ENCODE results near the gene CD83. TPM values are rescaled to one million over a fixed set of nuclear protein-coding genes. Genes with fewer than 3 reads are reported as not detected.

Gene CD83
- total and polyA plus RNA-seq, 2 of the 4 experiments (the other 2 are of a cell fraction): 2.0 to 2.5 TPM

DNA sequence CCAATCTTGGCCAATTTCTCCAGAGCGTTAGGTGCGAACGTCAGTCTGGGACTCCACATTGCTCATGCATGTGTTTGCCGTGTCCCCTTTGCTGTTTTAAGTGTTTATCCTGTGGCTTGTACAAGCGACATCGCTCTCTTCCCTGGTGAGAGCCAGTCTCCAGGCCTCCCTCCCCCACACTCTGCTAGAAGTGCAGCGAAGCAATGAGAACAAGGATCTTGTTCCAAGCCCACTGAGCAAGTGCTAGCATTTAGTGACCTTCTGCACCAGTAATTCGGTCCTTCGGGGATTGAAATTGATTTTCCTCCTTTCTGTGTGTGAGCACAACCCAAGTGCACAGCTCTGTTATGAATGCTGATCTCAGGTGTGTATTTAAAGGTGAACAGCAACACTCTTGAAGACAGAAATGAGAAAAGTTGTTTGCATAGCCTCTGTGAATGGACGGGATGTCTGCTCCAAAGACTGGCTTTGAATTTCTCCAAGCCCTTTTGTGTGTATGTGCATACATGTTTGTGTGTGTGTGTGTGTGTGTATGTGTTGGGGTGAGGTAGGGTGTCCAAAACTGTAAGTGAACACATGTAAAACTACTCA, 29.0 kb downstream of the CD83 start:
- intact Hi-C loops (cut with micrococcal nuclease): no loop called here
- Histone ChIP-seq H3K4me1 (ENCODE audit: control insufficient read depth, insufficient read depth, low read length) (no peaks in the 10 kb centered on the region), H2AFZ (replicated peaks; ENCODE audit: low read length, poor library complexity) (no peak overlapping the region), H4K20me1 (ENCODE audit: insufficient read depth, low read length) (no peaks in the 10 kb centered on the region), H3K4ac (ENCODE audit: low read depth, low read length) (no peak overlapping the region), H3K27ac (ENCODE audit: insufficient read depth, low read length) (no peak overlapping the region), H3K36me3 (ENCODE audit: control insufficient read depth, insufficient read depth, low read length) (no peaks in the 10 kb centered on the region), H2BK15ac (ENCODE audit: low read depth, low read length) (no peak overlapping the region), H3K9ac (ENCODE audit: low read depth, low read length) (no peak overlapping the region), H2BK120ac (ENCODE audit: low read depth, low read length) (no peak overlapping the region), H3K4me3 (ENCODE audit: insufficient read depth, low read depth, low read length) (no peak overlapping the region), H2AK9ac (replicated peaks; ENCODE audit: low read depth, low read length, poor library complexity) (no peak overlapping the region), H3K56ac (ENCODE audit: extremely low read depth, insufficient read depth, low read length) (no peak overlapping the region), H2BK5ac (ENCODE audit: low read depth, low read length, poor library complexity, severe bottlenecking) (no peak overlapping the region), H3K9me3 (ENCODE audit: control insufficient read depth, insufficient read depth, low read length) (no peaks in the 10 kb centered on the region), H3K79me1 (ENCODE audit: low read depth in 1 of 2, low read length in 2 of 2) (no peaks in the 10 kb centered on the region), H3K14ac (replicated peaks; ENCODE audit: low read depth, low read length) (no peak overlapping the region), H3K4me2 (ENCODE audit: low read depth, low read length) (no peak overlapping the region), H3K27me3 (ENCODE audit: control insufficient read depth, insufficient read depth, low read length) (peaks cover 47% of the 10 kb centered on the region), H2BK20ac (ENCODE audit: low read depth, low read length) (no peak overlapping the region), H3K18ac (ENCODE audit: low read depth, low read length) (no peak overlapping the region), H4K5ac (ENCODE audit: low read depth, low read length) (no peak overlapping the region), H2AK5ac (ENCODE audit: low read depth, low read length) (no peak overlapping the region), H3K23ac (ENCODE audit: low read depth, low read length) (no peak overlapping the region), H4K91ac (ENCODE audit: insufficient read depth, low read depth, low read length) (no peak overlapping the region), H4K8ac (ENCODE audit: low read depth in 2 of 2, low read length in 2 of 2) (no peak overlapping the region), H3K9me1 (ENCODE audit: insufficient read depth, low read length) (no peaks in the 10 kb centered on the region)
- ChIA-PET CTCF (interaction anchor here (0.7 to 0.9 kb wide), 2 partner anchors 8 to 238 kb away, joined by 3 read pairs; no protein-coding TSS in a partner anchor), POLR2A (ENCODE audit: unreplicated experiment) (no interaction called here)
- WGBS, 2 experiments (ENCODE audit: extremely low coverage in 2 of 2, insufficient read length in 1 of 2): 76% methylated on average over 9 of the region's 10 CpGs; no CpG with 5 or more reads in 1 of the 2 experiments
- ATAC-seq (ENCODE audit: low read depth): no peak
- in situ Hi-C loops (cut with MboI; ENCODE audit: low sequenced_read_pairs): no loop called here
- DNase-seq: no peak
- TF ChIP-seq USF2 (IDR thresholded peaks at IDR 0.05; ENCODE audit: low read depth, low read length): no peak
- no peak for TF ChIP-seq CHD1 (IDR thresholded peaks at IDR 0.05; ENCODE audit: low read depth, low read length)
- no peak for TF ChIP-seq SMC3 (IDR thresholded peaks at IDR 0.05; ENCODE audit: low read depth, low read length)
- no peak for TF ChIP-seq CEBPB (IDR thresholded peaks at IDR 0.05; ENCODE audit: low read depth, low read length)
- no peak for TF ChIP-seq MXI1 (IDR thresholded peaks at IDR 0.05; ENCODE audit: borderline replicate concordance, low read depth, low read length)
- TF ChIP-seq RCOR1 (IDR thresholded peaks at IDR 0.05; ENCODE audit: insufficient replicate concordance, low read length): no peak
- TF ChIP-seq RFX5 (IDR thresholded peaks at IDR 0.05; ENCODE audit: low read depth, low read length): no peak
- TF ChIP-seq MAFK (IDR thresholded peaks at IDR 0.05; ENCODE audit: low read depth, low read length): no peak
- TF ChIP-seq RAD21 (IDR thresholded peaks at IDR 0.05; ENCODE audit: low read length): no peak
- no peak for TF ChIP-seq ELK1 (IDR thresholded peaks at IDR 0.05; ENCODE audit: borderline replicate concordance, low read depth, low read length)
- no peak for TF ChIP-seq MAZ (IDR thresholded peaks at IDR 0.05; ENCODE audit: borderline replicate concordance, low read depth, low read length)
- no peak for TF ChIP-seq FOS (IDR thresholded peaks at IDR 0.05; ENCODE audit: low read depth, low read length)
- TF ChIP-seq BHLHE40 (IDR thresholded peaks at IDR 0.05; ENCODE audit: low read depth, low read length): no peak
- no peak for TF ChIP-seq NFE2L2 (IDR thresholded peaks at IDR 0.05; ENCODE audit: low read depth, low read length)
- TF ChIP-seq CTCF (conservative IDR thresholded peaks at IDR 0.05; ENCODE audit: low read depth, low read length): no peak
- TF ChIP-seq POLR2A (IDR thresholded peaks at IDR 0.05; ENCODE audit: low read depth, low read length): no peak
- no TSS peak for BruUV-seq (replicated peaks)
- dilution Hi-C loops (cut with HindIII; ENCODE audit: low sequenced_read_pairs, unreplicated experiment): no loop called here

All from IMR-90 (cell line).